ENCODE data around the gene COCH. TPM values are rescaled to one million over a fixed set of nuclear protein-coding genes. Genes with fewer than 3 reads are reported as not detected.
A peak's percentile ranks its signal among the peaks of the same experiment; 100 is the strongest.

Gene COCH
- polyA plus RNA-seq, 6 donors from 2014 or later = 0.56 to 7.4 (median 3.4) TPM

DNA sequence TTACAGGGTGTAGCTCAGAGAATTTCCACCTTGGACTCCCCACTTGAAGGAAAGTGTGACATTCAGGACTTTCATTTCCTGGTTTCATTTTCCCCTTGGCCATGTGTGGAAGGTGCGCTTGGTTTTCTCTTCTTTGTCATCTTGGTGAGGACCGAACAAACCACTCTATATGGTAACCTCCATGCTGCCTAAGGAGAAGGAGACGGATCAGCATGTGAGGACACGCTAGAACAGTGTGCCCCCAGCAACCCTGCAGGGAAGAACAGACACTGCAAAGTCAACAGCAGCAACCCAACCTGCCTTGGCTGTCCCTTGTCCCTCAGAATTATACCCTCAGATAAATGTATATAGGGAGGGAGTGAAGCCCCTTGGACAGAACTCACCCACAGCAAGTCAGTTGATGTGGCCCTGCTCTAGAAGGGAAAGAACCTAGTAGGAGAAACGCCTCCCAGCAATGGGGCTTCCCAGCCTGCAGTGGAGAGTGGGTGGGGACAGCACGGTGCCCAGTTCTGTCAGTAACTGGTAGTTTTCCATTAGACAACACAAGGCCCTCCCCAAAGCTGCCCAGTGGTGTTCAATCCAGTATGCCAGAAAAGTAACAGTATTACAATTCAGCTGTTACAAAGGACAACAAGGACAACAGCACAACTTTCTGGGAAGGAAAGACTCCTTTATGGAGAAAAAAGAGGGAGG is 18.9 kb upstream of the COCH start:
- Mint-ChIP-seq H3K27ac (peak overlapping the region in 1 of 6 donors; percentile 23), H3K9me3 (peaks cover 0 to 2% (median 0%) of the 10 kb centered on the region in 7 donors), H3K27me3 (peaks cover 7 to 37% (median 14%) of the 10 kb centered on the region in 3 donors), H3K4me1 (peaks cover 0 to 6% (median 6%) of the 10 kb centered on the region in 3 donors), H3K4me3 (no peak overlapping the region), H3K36me3 (peaks cover 0 to 4% of the 10 kb centered on the region in 2 donors)
- ATAC-seq (ENCODE audit: low read depth in 2 of 2) (no peak), DNase-seq (no peak)

DNA sequence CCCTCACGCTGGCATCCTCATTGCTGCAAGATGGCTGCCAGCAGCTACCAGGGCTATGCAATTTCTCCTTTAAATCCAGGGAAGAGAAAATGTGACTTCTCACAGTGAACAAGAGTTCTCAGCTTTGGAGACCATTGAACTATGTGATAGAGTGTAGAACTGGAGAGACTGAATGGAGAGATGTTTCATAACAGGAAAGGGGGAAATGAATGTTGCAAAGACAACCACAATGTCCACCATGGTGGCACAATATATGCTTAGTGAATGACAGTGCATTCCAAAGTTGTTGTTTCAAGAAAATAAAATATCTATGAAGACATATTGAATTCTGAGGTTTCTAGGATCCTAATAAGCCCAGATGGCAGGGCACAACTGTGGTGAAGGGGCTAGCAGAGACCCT is 13.2 kb upstream of the COCH start:
- H3K36me3 Mint-ChIP-seq = peaks cover 0 to under 1% of the 10 kb centered on the region in 2 donors
- H3K27ac Mint-ChIP-seq = peak overlapping the region in 1 of 6 donors; percentile 6
- DNase-seq (no peak), ATAC-seq (ENCODE audit: low read depth in 2 of 2) (no peak)
- H3K27me3 Mint-ChIP-seq = peaks cover 0 to 28% (median 8%) of the 10 kb centered on the region in 3 donors
- peaks cover 0 to 2% (median 0%) of the 10 kb centered on the region in 7 donors for H3K9me3 Mint-ChIP-seq
- peaks cover 10 to 16% (median 12%) of the 10 kb centered on the region in 3 donors for H3K4me1 Mint-ChIP-seq
- H3K4me3 Mint-ChIP-seq = no peak overlapping the region

DNA sequence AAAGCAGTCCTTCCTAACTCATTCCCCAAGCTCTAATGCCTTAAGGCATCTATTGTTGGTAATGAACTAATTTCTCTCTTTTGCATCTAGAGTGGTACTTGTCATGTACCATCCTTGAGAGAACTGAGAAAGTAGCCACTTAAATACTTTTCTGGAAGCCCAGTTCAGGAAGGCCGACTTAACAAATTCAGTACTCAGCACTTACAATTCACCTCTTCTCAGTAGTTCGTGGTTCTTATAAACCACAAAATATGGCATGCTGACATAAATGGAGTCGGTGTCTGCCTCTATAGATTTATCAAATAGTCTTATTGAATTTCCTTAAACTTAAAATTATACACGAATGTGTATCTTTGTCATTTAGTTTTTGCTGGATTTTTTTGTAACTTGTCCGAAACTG is 9.4 kb upstream of the COCH start:
- Mint-ChIP-seq H3K27me3 (peaks cover 8 to 22% (median 10%) of the 10 kb centered on the region in 3 donors), H3K4me1 (peaks cover 10 to 16% (median 12%) of the 10 kb centered on the region in 3 donors), H3K4me3 (no peak overlapping the region), H3K27ac (no peak overlapping the region), H3K36me3 (no peaks in the 10 kb centered on the region), H3K9me3 (no peaks in the 10 kb centered on the region)
- DNase-seq (no peak), ATAC-seq (ENCODE audit: low read depth in 2 of 2) (no peak)

DNA sequence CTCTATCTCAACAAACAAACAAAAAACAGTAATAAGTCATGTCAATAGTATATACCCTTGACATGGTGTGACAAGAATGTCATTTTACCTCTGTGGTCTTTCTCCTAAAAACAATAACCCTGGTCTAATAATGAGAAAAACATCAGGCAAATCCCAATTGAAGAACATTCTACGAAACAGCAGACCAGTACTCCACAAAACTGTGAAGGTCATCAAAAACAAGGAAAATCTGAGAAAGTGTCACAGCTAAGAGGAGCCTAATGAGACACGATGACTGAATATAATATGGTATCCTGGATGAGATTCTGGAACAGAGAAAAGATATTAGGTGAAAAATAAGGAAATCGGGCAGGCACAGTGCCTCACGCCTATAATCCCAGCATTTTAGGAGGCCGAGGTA is 5.6 kb upstream of the COCH start:
- Mint-ChIP-seq H3K27ac (no peak overlapping the region), H3K4me1 (peaks cover 4 to 11% (median 6%) of the 10 kb centered on the region in 3 donors), H3K27me3 (peaks cover 18 to 24% (median 21%) of the 10 kb centered on the region in 3 donors), H3K4me3 (no peak overlapping the region), H3K36me3 (peaks cover 0 to 6% of the 10 kb centered on the region in 2 donors), H3K9me3 (no peaks in the 10 kb centered on the region)
- DNase-seq = no peak
- no peak for ATAC-seq (ENCODE audit: low read depth in 2 of 2)

DNA sequence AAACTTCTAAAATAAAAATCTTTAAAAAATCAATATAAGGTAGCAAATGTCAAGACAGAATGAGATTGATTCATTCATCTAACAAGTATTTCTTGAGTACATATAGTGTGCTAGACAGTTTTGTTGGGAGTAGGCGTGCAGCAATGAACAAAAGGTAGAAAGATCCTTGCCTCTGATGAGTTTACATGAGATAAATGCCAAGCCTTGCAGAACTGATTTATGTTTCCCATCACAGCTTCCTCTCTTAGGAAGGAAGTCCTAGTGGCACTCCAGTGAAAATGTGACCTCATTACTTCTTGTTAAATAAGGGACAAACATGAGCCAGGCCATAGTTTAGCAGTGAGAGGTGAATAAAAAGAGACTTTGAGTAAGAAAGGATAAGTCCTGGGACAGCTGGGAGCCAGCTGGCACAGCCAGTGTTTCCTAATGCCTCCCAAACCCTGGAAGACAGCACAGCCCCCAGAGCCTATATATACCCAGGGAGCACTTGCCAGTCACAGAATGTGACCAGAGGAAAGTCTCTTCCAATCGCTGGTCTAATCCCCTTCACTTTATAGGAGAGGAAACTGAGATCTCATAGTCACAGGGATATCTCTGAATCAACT is 4.7 kb upstream of the COCH start:
- Mint-ChIP-seq H3K27me3 (peaks cover 19 to 26% (median 21%) of the 10 kb centered on the region in 3 donors), H3K9me3 (no peaks in the 10 kb centered on the region), H3K36me3 (peaks cover 0 to 6% of the 10 kb centered on the region in 2 donors), H3K27ac (no peak overlapping the region), H3K4me1 (peaks cover 1 to 11% (median 8%) of the 10 kb centered on the region in 3 donors), H3K4me3 (no peak overlapping the region)
- DNase-seq (no peak), ATAC-seq (ENCODE audit: low read depth in 2 of 2) (no peak)

DNA sequence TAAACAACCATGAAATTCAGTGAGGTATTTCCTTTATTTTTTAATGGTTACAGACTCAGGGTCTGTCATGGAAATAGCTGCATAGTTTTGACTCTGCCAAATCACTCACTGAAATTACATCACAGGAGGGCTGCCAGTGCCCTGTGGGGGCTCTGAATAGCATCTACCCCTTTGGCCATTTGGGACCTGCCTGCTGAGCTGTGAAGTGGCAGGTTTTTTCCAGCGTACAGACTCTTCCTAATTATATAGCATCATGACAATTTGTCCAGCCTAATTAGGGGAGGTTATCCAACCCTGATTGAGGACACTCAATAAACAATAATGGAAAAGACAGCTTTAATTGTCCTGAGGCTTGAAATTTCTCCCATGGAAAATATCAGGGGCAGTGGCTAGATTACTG is 1.8 kb upstream of the COCH start:
- H3K27me3 Mint-ChIP-seq = peaks cover 26 to 40% (median 39%) of the 10 kb centered on the region in 3 donors
- H3K27ac Mint-ChIP-seq = no peak overlapping the region
- ATAC-seq (ENCODE audit: low read depth in 2 of 2) (no peak), DNase-seq (no peak)
- peak overlapping the region in 2 of 8 donors; percentile 61 to 85 for H3K4me3 Mint-ChIP-seq
- peaks cover 13 to 18% (median 16%) of the 10 kb centered on the region in 3 donors for H3K4me1 Mint-ChIP-seq
- H3K9me3 Mint-ChIP-seq = no peaks in the 10 kb centered on the region
- H3K36me3 Mint-ChIP-seq = peaks cover 0 to 6% of the 10 kb centered on the region in 2 donors

DNA sequence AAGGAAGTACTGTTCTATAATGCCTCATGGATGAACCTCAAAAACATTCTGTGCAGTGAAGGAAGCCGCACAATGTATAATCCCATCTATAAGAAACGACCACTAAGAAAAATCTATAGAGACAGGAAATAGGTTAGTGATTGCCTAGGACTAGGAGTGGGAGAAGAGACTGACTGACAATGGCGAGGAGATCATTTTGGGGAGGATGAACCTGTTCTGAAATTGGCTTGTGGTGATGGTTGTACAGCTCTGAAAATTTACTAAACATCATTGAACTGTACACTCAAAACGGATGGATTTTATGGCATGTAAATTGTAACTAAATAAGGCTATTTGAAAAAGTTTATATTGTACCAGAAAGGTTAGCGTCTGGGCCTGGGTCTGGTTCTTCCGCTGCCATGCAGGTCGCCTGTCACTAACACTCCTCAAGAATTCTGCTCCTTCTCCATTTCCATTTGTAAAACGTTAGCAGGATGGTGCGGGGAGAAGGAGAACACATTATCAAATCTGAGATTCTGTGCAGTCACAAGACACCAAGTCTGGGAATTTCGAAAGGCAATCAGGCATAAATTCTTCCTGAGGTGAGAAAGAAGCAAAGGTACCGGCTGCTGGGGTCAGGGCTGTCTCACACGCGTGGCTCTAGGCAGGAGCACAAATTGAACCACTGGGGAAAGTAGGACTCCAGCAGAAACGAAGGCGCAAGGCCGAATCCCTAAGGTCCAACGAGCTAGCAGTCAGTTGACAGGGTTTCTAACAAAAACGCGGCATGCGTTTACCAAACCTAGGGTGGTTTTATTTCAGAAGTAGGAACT is 845 bp upstream of the COCH start:
- peaks cover 13 to 18% (median 16%) of the 10 kb centered on the region in 3 donors for H3K4me1 Mint-ChIP-seq
- no peaks in the 10 kb centered on the region for H3K9me3 Mint-ChIP-seq
- DNase-seq = no peak
- H3K4me3 Mint-ChIP-seq = peak overlapping the region; percentile 67 to 86 (median 76)
- peaks cover 0 to 6% of the 10 kb centered on the region in 2 donors for H3K36me3 Mint-ChIP-seq
- H3K27me3 Mint-ChIP-seq = peaks cover 26 to 42% (median 41%) of the 10 kb centered on the region in 3 donors
- no peak for ATAC-seq (ENCODE audit: low read depth in 2 of 2)
- H3K27ac Mint-ChIP-seq = peak overlapping the region in 1 of 6 donors; percentile 57

DNA sequence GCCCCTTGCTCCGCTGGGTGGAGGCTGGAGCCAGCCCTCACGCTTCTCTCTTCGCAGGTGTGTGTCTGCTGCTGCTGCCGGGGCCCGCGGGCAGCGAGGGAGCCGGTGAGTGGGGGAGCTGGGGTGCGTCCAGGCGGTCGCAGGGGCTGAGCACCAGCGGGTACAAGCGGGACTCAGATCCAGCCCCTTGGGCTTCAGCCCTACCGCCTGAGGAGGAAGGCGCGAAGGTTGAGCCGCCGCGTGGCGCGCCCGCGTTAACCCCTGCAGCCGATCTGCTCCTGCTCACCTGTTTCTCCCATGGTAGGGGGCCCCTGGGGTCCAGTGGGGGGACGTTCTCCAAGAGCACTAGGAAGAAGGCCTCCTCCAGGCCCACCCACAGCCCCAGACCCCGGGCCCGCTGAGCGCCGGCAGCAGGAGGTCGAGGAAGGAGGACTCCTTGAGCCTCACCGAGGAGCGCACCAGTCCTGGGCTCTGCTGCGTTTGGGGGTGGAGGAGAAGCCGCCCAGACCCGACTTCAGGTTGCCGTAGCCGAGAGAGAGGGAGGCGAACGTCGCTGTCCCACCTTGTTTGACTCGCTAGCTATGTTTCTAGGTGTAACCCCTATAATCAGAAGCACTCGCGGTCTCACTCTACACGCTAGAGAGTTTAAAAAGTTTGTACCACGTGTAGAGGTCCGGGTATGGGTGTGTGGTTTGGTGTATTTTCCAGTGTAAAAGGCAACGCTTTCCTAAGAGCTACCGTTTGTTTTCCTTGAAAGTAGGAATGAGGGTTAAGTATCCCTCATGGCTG is 834 bp downstream of the COCH start:
- H3K4me3 Mint-ChIP-seq = peak overlapping the region; percentile 81 to 90 (median 86)
- ATAC-seq (ENCODE audit: low read depth in 2 of 2) (peak; percentile 41 to 45), DNase-seq (peak; percentile 5)
- peaks cover 13 to 18% (median 16%) of the 10 kb centered on the region in 3 donors for H3K4me1 Mint-ChIP-seq
- H3K9me3 Mint-ChIP-seq = no peaks in the 10 kb centered on the region
- peaks cover 26 to 36% (median 30%) of the 10 kb centered on the region in 3 donors for H3K27me3 Mint-ChIP-seq
- H3K36me3 Mint-ChIP-seq = peaks cover 0 to 6% of the 10 kb centered on the region in 2 donors
- peak overlapping the region in 2 of 6 donors; percentile 39 to 64 for H3K27ac Mint-ChIP-seq

DNA sequence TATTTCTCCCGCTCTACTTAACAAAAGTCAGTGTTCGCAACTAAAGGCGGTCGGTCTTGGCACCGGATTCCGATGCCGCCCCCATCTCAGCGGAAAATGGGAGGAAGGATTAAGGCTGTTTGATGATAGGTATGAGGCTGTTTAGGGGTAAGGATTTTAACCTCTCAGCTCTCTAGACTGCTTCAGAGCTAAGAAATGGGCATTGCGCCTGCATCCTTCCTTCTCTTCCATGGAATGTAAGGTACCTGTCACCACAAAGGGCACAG is 1.4 kb downstream of the COCH start:
- no peak for DNase-seq
- H3K27me3 Mint-ChIP-seq = peaks cover 21 to 36% (median 30%) of the 10 kb centered on the region in 3 donors
- H3K9me3 Mint-ChIP-seq = no peaks in the 10 kb centered on the region
- H3K4me3 Mint-ChIP-seq = peak overlapping the region in 7 of 8 donors; percentile 70 to 89 (median 83)
- ATAC-seq (ENCODE audit: low read depth in 2 of 2) = no peak
- peak overlapping the region in 1 of 6 donors; percentile 39 for H3K27ac Mint-ChIP-seq
- peaks cover 0 to 6% of the 10 kb centered on the region in 2 donors for H3K36me3 Mint-ChIP-seq
- peaks cover 13 to 18% (median 16%) of the 10 kb centered on the region in 3 donors for H3K4me1 Mint-ChIP-seq

DNA sequence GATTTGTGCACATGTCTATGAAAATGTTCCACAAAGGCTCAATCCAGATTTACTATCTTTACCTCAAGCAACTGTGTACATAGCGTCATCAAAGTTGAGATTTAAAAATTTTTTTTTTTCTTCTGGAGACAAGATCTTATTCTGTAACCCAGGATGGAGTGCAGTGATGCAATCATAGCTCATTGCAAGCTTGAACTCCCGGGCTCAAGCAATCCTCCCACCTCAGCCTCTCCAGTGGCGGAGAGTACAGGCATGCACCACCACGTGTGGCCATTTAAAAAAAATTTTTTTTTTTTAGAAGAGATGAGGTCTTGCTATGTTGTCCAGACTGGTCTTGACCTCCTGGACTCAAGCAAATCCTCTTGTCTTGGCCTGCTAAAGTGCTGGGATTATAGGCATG is 2.3 kb downstream of the COCH start:
- peaks cover 16 to 36% (median 30%) of the 10 kb centered on the region in 3 donors for H3K27me3 Mint-ChIP-seq
- ATAC-seq (ENCODE audit: low read depth in 2 of 2) (no peak), DNase-seq (no peak)
- H3K4me3 Mint-ChIP-seq = peak overlapping the region in 1 of 8 donors; percentile 81
- H3K4me1 Mint-ChIP-seq = peaks cover 13 to 18% (median 16%) of the 10 kb centered on the region in 3 donors
- H3K27ac Mint-ChIP-seq = no peak overlapping the region
- H3K9me3 Mint-ChIP-seq = no peaks in the 10 kb centered on the region
- H3K36me3 Mint-ChIP-seq = peaks cover 0 to 6% of the 10 kb centered on the region in 2 donors

DNA sequence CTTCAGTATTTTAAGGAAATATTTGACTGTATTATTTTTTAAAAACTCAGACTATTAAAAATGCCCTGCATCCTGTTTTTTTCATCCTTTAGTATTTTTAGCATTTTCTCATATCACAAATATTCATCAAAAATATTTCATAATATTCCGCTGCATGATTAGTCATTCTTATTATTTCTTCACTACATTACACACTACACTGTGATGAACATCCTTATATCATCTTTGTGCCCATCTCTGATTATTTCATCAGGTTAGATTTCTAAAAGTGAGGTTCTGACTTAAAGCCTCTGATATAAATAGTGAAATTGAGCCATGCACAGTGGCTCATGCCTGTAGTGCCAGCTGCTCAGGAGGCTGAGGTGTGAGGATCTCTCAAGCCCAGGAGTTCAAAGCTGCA is 8.1 kb downstream of the COCH start:
- Mint-ChIP-seq H3K27ac (peak overlapping the region in 1 of 6 donors; percentile 51), H3K4me1 (peaks cover 0 to 1% (median 0%) of the 10 kb centered on the region in 3 donors), H3K4me3 (no peak overlapping the region), H3K9me3 (no peaks in the 10 kb centered on the region), H3K27me3 (peaks cover 0 to 5% (median 4%) of the 10 kb centered on the region in 3 donors), H3K36me3 (no peaks in the 10 kb centered on the region)
- no peak for ATAC-seq (ENCODE audit: low read depth in 2 of 2)
- no peak for DNase-seq

DNA sequence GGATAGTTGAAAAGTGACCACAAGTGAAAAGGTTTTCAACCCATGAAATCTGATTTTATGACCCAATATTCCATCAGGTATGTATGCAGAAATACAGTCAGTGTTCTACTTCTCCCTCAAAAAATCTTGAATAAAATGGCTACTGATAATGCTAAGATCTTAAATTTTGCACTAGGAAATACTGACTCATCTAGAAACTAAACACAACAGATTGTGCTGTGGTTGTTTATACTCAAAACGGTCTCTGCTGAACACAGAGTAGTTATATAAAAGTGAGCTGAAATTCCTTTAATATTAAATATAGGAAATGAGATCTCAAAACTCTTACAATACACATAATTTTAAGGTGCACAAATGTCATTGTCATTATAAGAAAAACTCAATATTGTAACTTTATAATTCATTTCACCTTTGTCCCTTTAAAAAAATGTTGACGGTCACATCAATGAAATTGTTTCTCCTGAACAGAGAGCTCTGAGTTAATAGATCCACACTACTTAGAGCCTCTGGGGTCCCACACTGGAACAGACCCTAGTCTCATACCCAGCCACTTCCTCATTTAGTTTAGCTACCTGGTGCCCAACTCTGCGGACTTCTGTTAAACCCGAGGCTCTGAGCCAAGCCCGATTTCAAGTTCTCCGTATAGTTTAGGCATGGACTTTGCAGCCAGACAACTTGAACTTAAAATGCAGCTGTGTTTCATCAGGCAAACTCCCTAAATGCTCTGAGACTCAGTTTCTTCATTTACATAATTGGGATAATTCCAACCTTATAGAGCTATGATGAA is 9.3 kb downstream of the COCH start:
- ATAC-seq (ENCODE audit: low read depth in 2 of 2) = no peak
- H3K4me1 Mint-ChIP-seq = peaks cover 0 to 5% (median 0%) of the 10 kb centered on the region in 3 donors
- no peaks in the 10 kb centered on the region for H3K36me3 Mint-ChIP-seq
- no peak overlapping the region for H3K27ac Mint-ChIP-seq
- H3K27me3 Mint-ChIP-seq = no peaks in the 10 kb centered on the region
- no peak overlapping the region for H3K4me3 Mint-ChIP-seq
- H3K9me3 Mint-ChIP-seq = no peaks in the 10 kb centered on the region
- DNase-seq = no peak

All from naive B cell (primary cell).